Stomach (tissue), 4 donors: ENCODE results near the gene AMT.

Source experiments
- CTCF ChIP-seq, 7 experiments: fragments of 450-650 bp in 4 of 7; fragments of 200-600 bp in 3 of 7; sonication (generic) in 3 of 7; IDR thresholded peaks; one replicate each; pipeline ENCODE4 v1.5.1; 2016 to 2019; ENCODE audit warnings: antibody characterized with exemption in 7 of 7, control low read depth in 2 of 7, mild to moderate bottlenecking in 1 of 7
- EP300 ChIP-seq: sonication (generic); formaldehyde crosslinking; IDR thresholded peaks from one replicate; pipeline ENCODE4 v1.6.1; 2017; ENCODE audit warnings: antibody characterized with exemption

- no peak for TF ChIP-seq CTCF (IDR thresholded peaks at IDR 0.05)
- TF ChIP-seq EP300, result no peak
Measured at GRCh38 chr3:49456466-49456865, 34.2 kb upstream of the AMT start.
